GM20431 (cell line): ENCODE data around the gene GPC6.

Source experiments
- in situ Hi-C: fragments of 300-500 bp; cut with MseI, MboI; formaldehyde crosslinking; loops from one replicate; pipeline ENCODE4 v1.15.0; 2020; ENCODE audit warnings: low sequenced_read_pairs; ENCODE audit not compliant: unreplicated experiment

Gene GPC6

GRCh38 chr13:94431574-94431973 lies 1205.0 kb downstream of the GPC6 start:
- in situ Hi-C loops, result loop anchor here (25.0 kb wide), 1 partner anchor 181 kb away; the partner anchor contains the start of gene GPR180

GRCh38 chr13:94431987-94432386 lies 1205.4 kb downstream of the GPC6 start:
- in situ Hi-C loops, result loop anchor here (25.0 kb wide), 1 partner anchor 180 kb away; the partner anchor contains the start of gene GPR180

GRCh38 chr13:94433055-94433961 lies 1206.7 kb downstream of the GPC6 start:
- in situ Hi-C loops, result loop anchor here (25.0 kb wide), 1 partner anchor 179 kb away; the partner anchor contains the start of gene GPR180

- in situ Hi-C loops, result loop anchor here (25.0 kb wide), 1 partner anchor 177 kb away; the partner anchor contains the start of gene GPR180
Observed at GRCh38 chr13:94435604-94436226, 1209.1 kb downstream of the GPC6 start.

GRCh38 chr13:94444826-94445225 lies 1218.2 kb downstream of the GPC6 start:
- in situ Hi-C loops, result loop anchor here (25.0 kb wide), 1 partner anchor 167 kb away; the partner anchor contains the start of gene GPR180

GRCh38 chr13:94454334-94454733 lies 1227.7 kb downstream of the GPC6 start:
- in situ Hi-C loops, result no loop called here

GRCh38 chr13:94454906-94455305 lies 1228.3 kb downstream of the GPC6 start:
- in situ Hi-C loops, result no loop called here

GRCh38 chr13:94455414-94455813 lies 1228.8 kb downstream of the GPC6 start:
- in situ Hi-C loops, result no loop called here
